Measurements from ENCODE around the gene RBM47.

- no peak for TF ChIP-seq CTCF (IDR thresholded peaks at IDR 0.05)
- TF ChIP-seq POLR2A (IDR thresholded peaks at IDR 0.05): no peak
These were observed 23.4 kb downstream of the RBM47 start for GRCh38 chr4:40606239-40606767.

Data from Peyer's patch (tissue), 4 donors.